Heart right ventricle (tissue), 16 donors: ENCODE results near the gene MED13. TPM values are rescaled to one million over a fixed set of nuclear protein-coding genes. Genes with fewer than 3 reads are reported as not detected.

Experiments used
- ATAC-seq, 8 donors: fragments of 200-7000 bp; cut with Tn5 transposase; one replicate each; pipeline ENCODE4 v1.9.1; 2020; ENCODE audit warnings: mild to moderate bottlenecking in 8 of 8, moderate library complexity in 8 of 8, moderate number of reproducible peaks in 1 of 8
- DNase-seq, 2 donors: peaks; one replicate each; pipeline ENCODE4 v3.0.0-alpha.2; 2020
- H3K27ac ChIP-seq, 10 donors: fragments of 200-600 bp; sonication (generic) in 2 of 10; one replicate each; pipeline versions ENCODE4 v1.5.0 to v1.8.0; 2020 to 2022; ENCODE audit warnings: mild to moderate bottlenecking in 3 of 10
- H3K27me3 ChIP-seq, 7 donors: fragments of 200-600 bp; one replicate each; pipeline ENCODE4 v1.8.0; 2021 to 2022; ENCODE audit warnings: mild to moderate bottlenecking in 2 of 7
- H3K36me3 ChIP-seq, 9 donors: fragments of 200-600 bp; sonication (generic) in 1 of 9; one replicate each; pipeline versions ENCODE4 v1.5.0 to v1.8.0; 2020 to 2022; ENCODE audit warnings: mild to moderate bottlenecking in 2 of 9
- H3K4me1 ChIP-seq, 9 donors: fragments of 200-600 bp; sonication (generic) in 1 of 9; one replicate each; pipeline versions ENCODE4 v1.5.0 to v1.8.0; 2020 to 2022; ENCODE audit warnings: mild to moderate bottlenecking in 4 of 9
- H3K4me3 ChIP-seq, 10 donors: fragments of 200-600 bp; sonication (generic) in 2 of 10; one replicate each; pipeline versions ENCODE4 v1.5.0 to v1.8.0; 2020 to 2022; ENCODE audit warnings: mild to moderate bottlenecking in 7 of 10, moderate library complexity in 2 of 10
- H3K9me3 ChIP-seq, 11 donors: fragments of 200-600 bp in 10 of 11; sonication (generic) in 2 of 11; one replicate each; pipeline versions ENCODE4 v1.5.0 to v1.8.0; 2013 to 2022; ENCODE audit warnings: mild to moderate bottlenecking in 2 of 11, control low read depth in 1 of 11, moderate library complexity in 1 of 11
- WGBS, 2 donors: extraction: QIAGEN DNeasy Blood & Tissue Kit; methylation state at CpG; one replicate each; pipeline ENCODE4 v1.1.7; 2013; ENCODE audit warnings: inconsistent platforms in 1 of 2; 5-methylcytosine and 5-hydroxymethylcytosine counted together
- intact Hi-C, 10 donors: fragments of 100-400 bp; cut with DNase I; formaldehyde crosslinking; loops; one replicate each; pipeline versions ENCODE4 v1.11.1 to v1.14.2; 2022
- polyA plus RNA-seq, 2 donors: library from polyadenylated mRNA; stranded (reverse); fragments of 200-250 nt; gene quantifications; one replicate each; pipeline ENCODE4 v1.2.3, GENCODE V29; 2013
- total RNA-seq, 10 donors: library from RNA; stranded (reverse); fragmentation: NEBNext Ultra II Directional in 3 of 10; extraction: Animal tissue kit (Norgen Biotek cat#: 25700) in 3 of 10; gene quantifications; one replicate each; pipeline versions ENCODE4 v1.2.1 to v1.2.4, GENCODE V29; 2021 to 2023
- TF ChIP-seq, protein P1 (sequence below), 9 donors: fragments of 200-600 bp; sonication (generic) in 2 of 9; IDR thresholded peaks; one replicate each; pipeline versions ENCODE4 v1.5.0 to v1.8.0; 2021 to 2022; ENCODE audit warnings: antibody characterized with exemption in 9 of 9, mild to moderate bottlenecking in 5 of 9, moderate library complexity in 1 of 9
- donor health status: Arrhythmogenic right ventricular cardiomyopathy.
- donor health status: ischemic (EF 13 %, LVEDD 7.1; RV severe dilation, severe dysfunction).
- donor health status: healthy with polysubstance abuse.
- donor health status: DM: no; HTN: yes; CAD: no.
- donor health status: DM: no; HTN: no; CAD: no.
- donor health status: ischemic (EF 25% LVEDD 6.9; RV normal size, moderate dysfunction).
- donor health status: ischemic (EF 25% LVEDD 5.7; RV mildly dilated, moderate dysfunction).
- donor health status: healthy.
- donor health status: DM: yes; HTN: yes; CAD: no.
- donor health status: Ischemic cardiomyopathy.
- donor health status: ischemic (EF 35%, LVEDD 5.7; RV mildly dilated, moderate dysfunction).
- donor health status: nonischemic (EF 11% LVEDD 7.7; RV severe dilation, severe dysfunction).
- donor health status: DM: yes; HTN: yes; CAD: no.
- donor health status: PGD.
- donor health status: ischemic (EF 29% LVEDD 5.4; RV normal size, mild dysfunction).
- donor health status: nonischemic (EF 23%, LVEDD 6.1; RV moderate dilation, normal function).

Gene MED13
- total and polyA plus RNA-seq, 12 donors = 4.1 to 51.6 (median 35.7) TPM

DNA sequence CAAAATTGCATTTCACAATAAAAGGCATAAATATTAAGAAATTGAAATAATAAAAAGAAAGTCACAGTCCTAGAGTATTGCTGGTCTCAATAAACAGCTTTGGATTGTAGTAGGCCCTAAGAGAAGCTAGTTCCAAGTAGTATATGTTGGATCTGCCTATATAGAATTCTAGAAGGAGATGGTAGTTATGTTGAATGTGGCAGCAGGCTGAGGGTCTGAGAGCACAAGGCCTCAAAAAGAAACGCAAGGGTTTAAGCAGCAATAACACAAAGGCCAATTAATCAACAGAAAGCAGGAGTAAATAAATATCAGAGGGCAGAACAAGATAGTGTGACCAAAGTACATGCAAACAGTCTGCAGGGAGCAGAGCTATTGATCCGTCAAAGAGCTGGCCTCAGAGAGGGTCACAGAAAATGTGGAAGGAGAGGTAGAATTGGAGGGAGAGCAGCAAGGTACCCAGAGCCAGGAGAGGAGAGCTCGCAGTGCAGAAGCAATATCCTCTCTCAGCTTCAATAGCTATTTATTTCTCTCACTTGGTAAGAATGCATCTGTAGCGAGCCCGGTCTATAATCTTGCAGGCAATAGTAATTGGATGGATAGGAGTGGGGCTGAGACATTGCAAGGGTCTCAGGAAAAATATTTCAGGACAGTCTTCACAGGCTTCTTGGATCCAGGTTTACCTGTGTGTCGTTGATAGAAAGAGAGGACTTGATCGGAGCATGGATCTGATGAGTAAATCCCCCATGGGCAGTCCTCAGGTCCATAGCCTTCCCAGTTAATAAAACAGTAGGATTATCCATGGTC lies 25.1 kb upstream of the MED13 start:
- no peaks in the 10 kb centered on the region for H3K9me3 ChIP-seq
- H3K27ac ChIP-seq = no peak overlapping the region
- ATAC-seq (no peak), DNase-seq (no peak)
- intact Hi-C loops = no loop called here
- H3K4me3 ChIP-seq = no peak overlapping the region
- TF ChIP-seq, protein P1, sequence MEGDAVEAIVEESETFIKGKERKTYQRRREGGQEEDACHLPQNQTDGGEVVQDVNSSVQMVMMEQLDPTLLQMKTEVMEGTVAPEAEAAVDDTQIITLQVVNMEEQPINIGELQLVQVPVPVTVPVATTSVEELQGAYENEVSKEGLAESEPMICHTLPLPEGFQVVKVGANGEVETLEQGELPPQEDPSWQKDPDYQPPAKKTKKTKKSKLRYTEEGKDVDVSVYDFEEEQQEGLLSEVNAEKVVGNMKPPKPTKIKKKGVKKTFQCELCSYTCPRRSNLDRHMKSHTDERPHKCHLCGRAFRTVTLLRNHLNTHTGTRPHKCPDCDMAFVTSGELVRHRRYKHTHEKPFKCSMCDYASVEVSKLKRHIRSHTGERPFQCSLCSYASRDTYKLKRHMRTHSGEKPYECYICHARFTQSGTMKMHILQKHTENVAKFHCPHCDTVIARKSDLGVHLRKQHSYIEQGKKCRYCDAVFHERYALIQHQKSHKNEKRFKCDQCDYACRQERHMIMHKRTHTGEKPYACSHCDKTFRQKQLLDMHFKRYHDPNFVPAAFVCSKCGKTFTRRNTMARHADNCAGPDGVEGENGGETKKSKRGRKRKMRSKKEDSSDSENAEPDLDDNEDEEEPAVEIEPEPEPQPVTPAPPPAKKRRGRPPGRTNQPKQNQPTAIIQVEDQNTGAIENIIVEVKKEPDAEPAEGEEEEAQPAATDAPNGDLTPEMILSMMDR (IDR thresholded peaks at IDR 0.05) = no peak
- no peaks in the 10 kb centered on the region for H3K36me3 ChIP-seq
- WGBS, 2 donors = 89 to 95% methylated on average over 7 of the region's 7 CpGs
- H3K4me1 ChIP-seq = no peaks in the 10 kb centered on the region
- H3K27me3 ChIP-seq = no peaks in the 10 kb centered on the region

DNA sequence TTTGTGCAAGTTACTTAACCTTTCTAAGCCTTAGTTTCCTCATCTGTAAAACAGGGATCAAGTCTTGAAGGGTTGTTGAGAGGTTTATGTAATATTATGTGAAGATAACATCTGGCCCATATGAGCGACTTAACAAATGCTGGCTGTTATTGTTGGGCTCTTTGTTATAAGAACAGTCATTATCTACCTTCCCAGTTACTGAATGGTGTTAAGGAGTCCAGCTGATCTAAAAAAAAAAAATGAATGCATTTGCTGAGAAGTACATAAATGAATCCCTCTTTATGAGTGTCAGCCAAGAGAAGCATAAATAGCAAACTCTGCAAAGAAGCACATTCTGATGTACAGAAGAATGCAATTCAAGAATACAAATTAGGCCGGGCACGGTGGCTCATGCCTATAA lies 24.3 kb upstream of the MED13 start:
- Histone ChIP-seq H3K4me1 (no peaks in the 10 kb centered on the region), H3K4me3 (no peak overlapping the region), H3K9me3 (no peaks in the 10 kb centered on the region), H3K27me3 (no peaks in the 10 kb centered on the region), H3K36me3 (no peaks in the 10 kb centered on the region), H3K27ac (no peak overlapping the region)
- DNase-seq (no peak), ATAC-seq (no peak)
- intact Hi-C loops = no loop called here
- TF ChIP-seq, protein P1 (IDR thresholded peaks at IDR 0.05) = no peak
- WGBS, 2 donors = 88 to 89% methylated on average over 3 of the region's 3 CpGs

DNA sequence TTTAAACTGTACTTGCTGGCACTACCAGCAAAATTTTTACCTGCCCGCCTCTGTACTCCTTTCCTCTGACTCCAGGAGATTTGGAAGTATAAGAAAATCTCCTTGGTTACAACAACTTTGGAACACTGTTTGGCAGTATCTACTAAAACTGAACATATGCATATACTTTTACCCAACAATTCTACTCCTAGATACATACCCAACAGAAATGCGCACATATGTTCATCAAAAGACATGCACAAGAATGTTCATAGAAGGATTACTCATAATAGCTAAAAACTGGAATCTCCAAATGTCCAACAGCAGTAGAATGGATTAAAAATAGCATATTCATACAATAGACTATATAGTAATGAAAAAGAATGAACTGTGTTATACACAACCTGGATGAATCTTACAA lies 21.7 kb upstream of the MED13 start:
- TF ChIP-seq, protein P1 (IDR thresholded peaks at IDR 0.05) = no peak
- H3K27me3 ChIP-seq = peaks cover 0 to 8% (median 0%) of the 10 kb centered on the region in 7 donors
- no peaks in the 10 kb centered on the region for H3K36me3 ChIP-seq
- H3K27ac ChIP-seq = no peak overlapping the region
- no peak for DNase-seq
- H3K4me1 ChIP-seq = no peaks in the 10 kb centered on the region
- no peaks in the 10 kb centered on the region for H3K9me3 ChIP-seq
- intact Hi-C loops = no loop called here
- no peak for ATAC-seq
- 93 to 97% methylated on average over 2 of the region's 2 CpGs for WGBS, 2 donors
- no peak overlapping the region for H3K4me3 ChIP-seq

DNA sequence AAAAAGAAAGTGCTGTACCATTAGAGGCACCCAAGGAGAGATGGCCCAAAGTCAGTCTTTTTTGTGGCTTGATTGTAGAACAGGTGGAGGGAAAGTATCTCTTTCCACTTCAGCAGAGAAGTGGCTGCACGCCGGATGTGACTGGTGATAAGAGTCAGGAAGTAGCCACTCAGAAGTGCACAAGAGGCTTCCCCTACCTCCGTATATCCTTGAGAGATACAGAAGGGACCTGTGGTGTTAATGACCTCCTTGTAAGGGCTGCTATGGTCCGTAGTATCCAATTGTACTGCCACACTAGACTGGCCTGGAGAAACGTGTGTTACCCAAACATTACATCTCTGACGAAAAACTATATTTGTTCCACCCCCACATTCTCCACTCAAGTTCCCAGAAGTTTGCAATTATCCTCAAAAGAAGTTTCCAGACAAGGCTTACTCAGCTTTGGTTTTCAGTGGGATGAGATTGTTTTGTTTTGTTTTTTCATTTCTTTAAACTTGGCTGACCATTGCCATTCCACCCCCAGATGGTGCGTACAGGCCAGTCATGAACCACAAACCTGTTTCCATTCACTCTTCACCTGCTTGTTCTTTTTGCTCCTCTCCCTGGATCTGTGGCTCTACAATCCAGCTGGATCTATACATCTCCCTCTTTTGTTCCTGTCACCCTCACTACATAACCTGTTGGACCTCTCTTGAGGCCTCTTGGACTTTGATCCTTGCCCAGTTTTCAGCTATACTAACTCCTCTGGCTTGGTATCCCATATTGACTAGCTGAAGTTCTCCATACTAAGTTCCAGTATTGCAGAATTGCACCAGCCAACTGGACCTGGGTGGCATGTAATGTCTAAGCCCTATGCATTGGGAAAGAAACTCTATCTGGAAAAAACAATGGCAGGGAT lies 20.7 kb upstream of the MED13 start:
- TF ChIP-seq, protein P1 (IDR thresholded peaks at IDR 0.05) = no peak
- 50% methylated on average over 7 of the region's 7 CpGs for WGBS, 2 donors
- Histone ChIP-seq H3K36me3 (no peaks in the 10 kb centered on the region), H3K27ac (no peak overlapping the region), H3K27me3 (peaks cover 0 to 17% (median 0%) of the 10 kb centered on the region in 7 donors), H3K4me3 (no peak overlapping the region), H3K9me3 (no peaks in the 10 kb centered on the region), H3K4me1 (no peaks in the 10 kb centered on the region)
- intact Hi-C loops = no loop called here
- no peak for DNase-seq
- ATAC-seq = no peak
